Raji (cell line): ENCODE data around the gene CTDNEP1.

Experiments
- POLR2A ChIP-seq: IDR thresholded peaks from 2 replicates; pipeline ENCODE4 v1.6.1; 2011; ENCODE audit warnings: low read depth, low read length, control low read depth; ENCODE audit not compliant: insufficient read depth

Gene CTDNEP1

DNA sequence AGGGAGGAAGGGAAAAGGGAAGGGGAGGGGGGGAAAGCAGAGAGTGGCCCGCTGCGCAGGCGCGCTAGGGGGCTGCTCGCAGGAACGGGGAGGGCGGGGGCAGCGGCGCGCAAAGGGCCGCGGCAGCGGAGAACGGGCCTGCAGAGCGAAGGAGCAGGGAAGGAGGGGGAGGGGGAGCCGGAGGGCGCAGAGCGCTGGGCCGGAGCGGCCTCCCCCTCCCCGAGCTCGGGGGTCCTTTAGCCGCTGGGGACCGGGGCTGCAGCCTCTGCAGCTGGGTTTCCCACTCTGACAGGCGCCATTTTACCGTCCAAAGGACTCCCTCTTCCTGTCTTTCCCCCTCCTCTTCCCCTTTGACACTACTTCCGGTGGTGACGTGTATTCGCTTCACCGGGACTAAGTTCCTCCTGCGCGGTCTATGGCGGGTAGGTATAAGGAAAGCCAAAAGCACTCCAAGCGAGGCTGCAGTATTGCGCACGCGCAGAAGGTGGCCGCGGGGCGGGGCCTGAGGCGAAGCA is at the start of gene CTDNEP1:
Gene CTDNEP1, minus strand, starts transcription at position 74 of the 515 bp plus-strand sequence. CDS start 438 bp downstream, outside the sequence.
- peak; percentile 58; the same call in 1 of the 2 replicates for TF ChIP-seq POLR2A

- no peak for TF ChIP-seq POLR2A
Measured at GRCh38 chr17:7296189-7296861, 44.8 kb upstream of the CTDNEP1 start.

GRCh38 chr17:7295230-7296180 is 44.0 kb upstream of the CTDNEP1 start:
- TF ChIP-seq POLR2A = no peak

GRCh38 chr17:7294614-7295153 is 43.1 kb upstream of the CTDNEP1 start, which contains the start of gene YBX2:
YBX2 (minus strand) TSS chr17:7294639; CDS start chr17:7294500, 139 bp downstream.
- TF ChIP-seq POLR2A = no peak

DNA sequence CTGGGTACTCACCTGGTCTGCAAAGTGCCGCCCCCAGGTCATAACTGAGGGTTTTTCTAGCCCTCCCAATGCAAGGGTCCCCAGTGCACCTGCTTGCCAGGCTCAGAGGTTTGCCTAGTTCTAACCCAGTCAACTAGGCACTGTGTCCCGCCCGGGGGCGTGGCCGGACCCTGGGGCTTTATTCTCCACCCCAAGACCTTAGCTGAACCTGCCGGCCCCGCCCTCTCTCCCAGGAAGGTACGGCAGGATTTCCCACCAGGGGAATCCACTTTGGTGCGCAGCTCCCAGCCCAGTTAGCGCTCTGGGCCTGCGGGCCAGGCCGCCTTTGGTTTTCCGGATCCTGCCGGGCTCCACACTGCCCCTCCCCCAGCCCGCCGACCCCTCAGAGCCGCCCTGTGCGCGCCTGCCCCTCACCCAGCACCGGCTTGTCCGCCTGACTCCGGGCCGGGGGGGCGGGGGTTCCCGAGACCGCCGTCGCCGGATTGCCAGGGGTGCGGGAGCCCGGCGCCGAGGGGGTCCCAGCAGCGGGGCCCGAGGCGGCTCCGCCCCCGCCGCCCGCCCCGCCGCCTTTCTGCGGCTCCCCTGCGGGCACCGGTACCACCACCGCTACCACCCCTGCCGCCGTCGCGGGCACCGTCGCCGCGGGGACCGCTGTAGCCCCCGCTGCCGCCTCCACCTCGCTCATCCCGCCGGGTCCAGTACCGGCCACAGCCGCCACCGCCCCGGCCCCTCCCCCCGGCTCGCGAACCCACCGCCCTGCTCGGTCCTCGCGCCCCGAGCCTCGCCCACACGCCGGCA is 42.5 kb upstream of the CTDNEP1 start:
- TF ChIP-seq POLR2A = no peak

DNA sequence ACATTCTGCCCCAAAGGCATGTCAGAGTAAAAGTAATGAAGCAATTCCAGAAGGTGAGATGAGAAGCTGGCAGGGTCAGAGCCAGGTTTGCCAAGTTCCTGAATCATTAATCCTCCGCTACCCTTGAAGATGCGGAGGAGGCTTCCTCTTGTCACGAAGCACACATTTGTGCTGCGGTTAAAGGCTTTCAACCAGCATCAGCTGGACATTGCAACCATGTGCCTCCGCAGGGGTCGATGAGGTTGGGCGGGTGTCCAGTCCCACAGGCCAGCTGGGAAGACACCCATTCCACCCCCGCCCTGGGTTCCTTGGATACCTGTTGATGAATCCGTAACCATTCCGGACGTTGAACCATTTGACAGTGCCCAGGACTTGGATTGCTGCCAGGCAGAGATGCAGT is 41.6 kb upstream of the CTDNEP1 start:
- TF ChIP-seq POLR2A = no peak

DNA sequence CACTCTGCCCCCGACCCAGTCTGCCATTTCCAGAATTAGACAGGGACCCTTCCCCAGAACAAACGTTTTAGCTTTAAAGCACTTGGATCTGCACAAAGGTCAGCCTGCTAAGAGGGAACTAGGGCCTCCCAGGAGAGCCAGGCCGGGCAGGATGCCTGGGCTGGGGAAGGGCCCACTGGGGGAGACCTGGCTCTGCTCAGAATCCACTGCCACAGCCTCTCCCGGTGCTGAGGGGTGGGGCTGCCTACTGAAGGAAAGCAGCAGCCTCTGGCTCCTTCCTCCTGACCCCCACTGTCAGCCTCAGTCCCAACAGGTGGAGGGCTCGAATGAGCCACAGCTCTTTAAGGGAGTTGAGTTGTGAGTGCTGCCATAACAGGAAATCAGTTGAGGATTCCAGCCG is 41.2 kb upstream of the CTDNEP1 start:
- TF ChIP-seq POLR2A = no peak

DNA sequence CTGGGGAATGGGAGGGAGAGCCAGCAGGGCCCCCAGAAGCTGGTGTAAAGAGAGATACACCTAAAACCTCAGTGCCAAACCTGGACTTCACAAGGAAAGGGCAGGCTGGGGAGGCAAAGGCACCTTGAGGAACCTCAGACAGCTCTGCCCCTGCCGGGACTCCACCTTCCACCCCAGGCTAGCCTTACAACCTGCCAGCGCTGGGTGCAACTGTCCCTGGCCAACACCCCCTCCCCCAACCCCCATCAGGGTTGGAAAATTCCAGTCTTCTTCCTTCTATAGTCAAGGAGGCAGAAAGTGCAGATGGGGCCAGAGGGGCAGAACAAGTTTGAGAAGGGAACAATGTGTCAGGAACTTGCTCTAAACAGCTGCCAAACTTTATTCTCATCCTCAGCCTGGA is 40.7 kb upstream of the CTDNEP1 start:
- TF ChIP-seq POLR2A = no peak

- TF ChIP-seq POLR2A = no peak
Measured at GRCh38 chr17:7290685-7291084, 39.2 kb upstream of the CTDNEP1 start.

GRCh38 chr17:7290166-7290565 is 38.6 kb upstream of the CTDNEP1 start:
- TF ChIP-seq POLR2A = no peak

GRCh38 chr17:7289256-7290032 is 37.9 kb upstream of the CTDNEP1 start:
- TF ChIP-seq POLR2A = no peak

DNA sequence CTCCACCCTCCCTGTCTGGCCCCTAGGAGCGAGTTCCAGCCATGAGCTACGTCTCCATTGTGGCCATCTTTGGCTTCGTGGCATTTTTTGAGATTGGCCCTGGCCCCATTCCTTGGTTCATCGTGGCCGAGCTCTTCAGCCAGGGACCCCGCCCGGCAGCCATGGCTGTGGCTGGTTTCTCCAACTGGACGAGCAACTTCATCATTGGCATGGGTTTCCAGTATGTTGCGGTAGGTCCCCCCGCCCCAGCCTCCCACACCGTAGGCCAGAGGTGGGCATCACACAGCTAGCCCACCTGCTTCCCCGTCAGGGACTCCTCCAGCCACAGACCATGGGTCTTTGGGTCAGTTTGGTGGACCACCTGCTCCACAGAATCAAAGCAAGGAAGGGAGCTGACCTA is 34.1 kb upstream of the CTDNEP1 start:
- TF ChIP-seq POLR2A = no peak

GRCh38 chr17:7284911-7285310 is 33.4 kb upstream of the CTDNEP1 start:
- TF ChIP-seq POLR2A = no peak
